RWPE1 (cell line): ENCODE results near the gene RAB11FIP4.
A peak's percentile ranks its signal among the peaks of the same experiment; 100 is the strongest.

Experiments
- CTCF ChIA-PET: fragments of 350-600 bp; sonication (Branson Sonifier 250); formaldehyde crosslinking; extraction: SDS; loops from one replicate; lab custom pipeline; 2021; lab: Yijun Ruan, JAX
- POLR2A ChIA-PET: fragments of 400-600 bp; formaldehyde crosslinking; extraction: SDS; loops from one replicate; lab custom pipeline; 2020; ENCODE audit warnings: antibody characterized with exemption; ENCODE audit not compliant: low non-redundant PET; lab: Yijun Ruan, JAX
- DNase-seq: peaks from one replicate; pipeline ENCODE4 v3.0.0; 2012; ENCODE audit warnings: low spot score
- H3K27ac ChIP-seq: fragments of 450-650 bp; 2 replicates; pipeline ENCODE4 v1.5.1; 2017
- TF ChIP-seq, protein P1 (sequence below): fragments of 450-650 bp; conservative IDR thresholded peaks from 2 replicates; pipeline ENCODE4 v1.5.1; 2017; ENCODE audit warnings: low read depth, mild to moderate bottlenecking

RAB11FIP4 gene

DNA sequence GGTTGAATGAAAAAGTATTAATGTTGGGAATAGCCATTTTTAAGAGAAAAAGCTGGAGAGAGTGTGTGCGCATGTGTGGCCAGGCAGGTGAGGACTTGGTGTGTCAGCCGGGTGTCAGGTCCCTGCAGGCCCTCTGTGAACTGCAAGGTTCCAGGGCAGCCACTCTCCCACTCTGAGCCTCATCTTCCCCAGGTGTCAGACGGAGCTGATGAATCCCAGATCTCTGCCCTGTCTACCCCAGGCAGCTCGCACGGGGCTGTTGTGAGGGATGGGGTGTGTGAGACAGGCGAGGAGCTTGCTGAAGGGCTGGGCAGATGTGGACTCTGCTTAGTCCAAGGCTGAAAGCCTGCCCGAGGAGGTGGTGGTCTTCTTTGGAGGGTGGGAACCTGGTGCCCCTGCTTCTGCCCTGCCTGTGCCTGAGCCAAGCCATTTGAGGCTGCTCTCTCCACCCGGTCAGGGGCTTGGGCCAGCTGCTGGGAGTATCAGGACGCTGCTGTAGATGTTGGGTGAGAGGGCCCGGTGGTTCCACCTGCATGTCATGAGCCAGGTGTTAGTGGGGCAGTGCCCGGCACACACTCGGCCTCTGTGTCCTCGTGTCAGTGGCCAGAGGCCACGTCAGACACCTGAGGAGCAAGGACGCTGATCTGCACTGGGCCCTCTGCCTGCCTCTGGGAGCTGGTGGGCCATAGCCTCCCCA, 122.4 kb downstream of the RAB11FIP4 start:
- CTCF ChIA-PET = interaction anchor here (0.5 to 1.9 kb wide), 3 partner anchors 10 to 77 kb away, joined by 3 to 13 read pairs (median 6); no protein-coding TSS in a partner anchor
- H3K27ac ChIP-seq = no peak overlapping the region
- POLR2A ChIA-PET = no interaction called here
- TF ChIP-seq, protein P1, sequence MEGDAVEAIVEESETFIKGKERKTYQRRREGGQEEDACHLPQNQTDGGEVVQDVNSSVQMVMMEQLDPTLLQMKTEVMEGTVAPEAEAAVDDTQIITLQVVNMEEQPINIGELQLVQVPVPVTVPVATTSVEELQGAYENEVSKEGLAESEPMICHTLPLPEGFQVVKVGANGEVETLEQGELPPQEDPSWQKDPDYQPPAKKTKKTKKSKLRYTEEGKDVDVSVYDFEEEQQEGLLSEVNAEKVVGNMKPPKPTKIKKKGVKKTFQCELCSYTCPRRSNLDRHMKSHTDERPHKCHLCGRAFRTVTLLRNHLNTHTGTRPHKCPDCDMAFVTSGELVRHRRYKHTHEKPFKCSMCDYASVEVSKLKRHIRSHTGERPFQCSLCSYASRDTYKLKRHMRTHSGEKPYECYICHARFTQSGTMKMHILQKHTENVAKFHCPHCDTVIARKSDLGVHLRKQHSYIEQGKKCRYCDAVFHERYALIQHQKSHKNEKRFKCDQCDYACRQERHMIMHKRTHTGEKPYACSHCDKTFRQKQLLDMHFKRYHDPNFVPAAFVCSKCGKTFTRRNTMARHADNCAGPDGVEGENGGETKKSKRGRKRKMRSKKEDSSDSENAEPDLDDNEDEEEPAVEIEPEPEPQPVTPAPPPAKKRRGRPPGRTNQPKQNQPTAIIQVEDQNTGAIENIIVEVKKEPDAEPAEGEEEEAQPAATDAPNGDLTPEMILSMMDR = no peak
- no peak for DNase-seq

DNA sequence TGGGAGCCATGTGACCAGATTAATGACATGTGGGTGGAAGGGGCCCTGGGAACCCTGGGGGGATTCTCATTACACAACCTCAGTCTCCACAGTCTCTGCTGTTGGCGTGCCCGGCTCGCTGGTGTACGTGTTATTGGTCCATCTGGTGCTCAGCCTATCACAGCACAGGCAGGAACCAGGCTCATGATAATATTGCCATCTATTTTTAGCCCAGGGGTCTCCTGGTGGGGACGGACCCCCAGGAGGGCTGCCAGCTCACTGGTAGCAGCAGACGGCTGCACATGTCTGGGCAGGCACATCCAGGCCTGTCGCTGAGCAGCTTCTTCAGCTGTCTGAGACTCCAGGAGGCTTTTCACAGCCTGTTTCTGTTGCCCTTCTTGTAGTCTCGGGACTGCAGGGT, 123.8 kb downstream of the RAB11FIP4 start:
- ChIA-PET POLR2A (no interaction called here), CTCF (interaction anchor here (0.7 to 1.9 kb wide), 3 partner anchors 78 to 269 kb away, joined by 3 to 13 read pairs (median 4); no protein-coding TSS in a partner anchor)
- H3K27ac ChIP-seq = no peak overlapping the region
- TF ChIP-seq, protein P1 = no peak
- DNase-seq = no peak

DNA sequence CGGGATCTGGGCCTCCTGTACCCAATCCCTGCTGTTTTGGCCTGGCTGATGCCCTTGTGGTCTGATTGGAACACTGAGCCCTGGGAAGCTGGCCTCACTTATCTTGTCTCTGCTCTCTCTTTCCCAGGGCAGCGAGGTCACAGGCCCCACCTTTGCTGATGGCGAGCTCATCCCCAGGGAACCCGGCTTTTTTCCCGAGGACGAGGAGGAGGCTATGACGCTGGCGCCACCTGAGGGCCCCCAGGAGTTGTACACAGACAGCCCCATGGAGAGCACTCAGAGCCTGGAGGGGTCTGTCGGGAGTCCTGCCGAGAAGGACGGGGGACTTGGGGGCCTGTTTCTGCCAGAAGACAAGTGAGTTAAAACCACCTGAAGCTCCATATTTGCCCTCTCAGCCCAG, 126.0 kb downstream of the RAB11FIP4 start:
- peak; percentile 30 for DNase-seq
- H3K27ac ChIP-seq = no peak overlapping the region
- ChIA-PET POLR2A (no interaction called here), CTCF (interaction anchor here (0.5 to 2.4 kb wide), 16 partner anchors 8 to 867 kb away, joined by 3 to 14 read pairs (median 4); no protein-coding TSS in a partner anchor)
- TF ChIP-seq, protein P1 = peak; percentile 30

DNA sequence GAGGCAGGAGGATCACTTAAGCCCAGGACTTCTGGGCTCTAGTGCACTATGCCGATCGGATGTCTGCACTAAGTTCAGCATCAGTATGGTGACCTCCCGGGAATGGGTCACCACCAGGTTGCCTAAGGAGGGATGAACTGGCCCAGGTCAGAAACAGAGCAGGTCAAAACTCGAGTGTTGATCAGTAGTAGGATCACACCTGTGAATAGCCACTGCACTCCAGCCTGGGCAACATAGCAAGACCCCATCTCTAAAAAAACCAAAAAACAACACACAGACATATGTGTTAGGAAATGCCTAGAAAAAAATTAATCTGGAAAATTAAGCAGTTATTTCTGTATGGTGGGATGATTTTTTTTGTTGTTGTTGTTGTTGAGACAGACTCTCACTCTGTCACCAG, 127.0 kb downstream of the RAB11FIP4 start:
- ChIA-PET CTCF (interaction anchor here (1.4 to 2.4 kb wide), 2 partner anchors 81 to 141 kb away, joined by 5 to 14 read pairs; no protein-coding TSS in a partner anchor), POLR2A (no interaction called here)
- H3K27ac ChIP-seq = no peak overlapping the region
- no peak for DNase-seq
- TF ChIP-seq, protein P1 = no peak

DNA sequence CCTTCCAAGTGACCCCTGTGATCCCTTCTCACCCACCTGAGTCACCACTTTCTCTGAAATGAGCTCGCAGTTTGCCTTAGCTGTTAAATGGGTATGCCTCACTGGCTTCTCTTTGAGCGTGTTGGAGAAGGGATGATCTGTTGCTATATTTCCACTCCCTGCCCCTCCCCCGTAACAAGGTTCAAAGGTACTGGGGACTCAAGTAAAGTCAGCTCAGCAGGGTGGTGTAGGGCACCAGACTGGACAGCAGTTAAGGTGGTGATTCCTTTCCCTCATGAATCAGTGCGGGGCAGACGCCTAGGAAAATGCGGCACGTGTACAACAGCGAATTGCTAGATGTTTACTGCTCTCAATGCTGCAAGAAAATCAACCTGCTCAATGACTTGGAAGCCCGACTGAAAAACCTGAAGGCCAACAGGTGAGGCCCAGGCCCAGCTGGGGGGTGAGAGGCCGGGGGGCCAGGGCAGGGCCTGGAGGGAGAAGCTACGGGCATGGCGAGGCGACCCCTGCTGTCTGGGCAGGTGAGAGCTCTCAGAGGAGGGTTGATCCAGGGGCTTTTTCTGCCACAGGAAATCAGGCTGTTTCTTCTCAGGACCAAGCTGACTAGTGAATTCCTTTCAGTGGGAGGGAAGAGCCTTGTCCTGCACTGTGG, 130.3 kb downstream of the RAB11FIP4 start:
- no peak overlapping the region for H3K27ac ChIP-seq
- ChIA-PET POLR2A (interaction anchor here (0.6 kb wide), 1 partner anchor 9 kb away, joined by 3 read pairs; no protein-coding TSS in a partner anchor), CTCF (interaction anchor here (0.9 to 5.5 kb wide), 2 partner anchors 59 to 85 kb away, joined by 5 to 43 read pairs; no protein-coding TSS in a partner anchor)
- TF ChIP-seq, protein P1 = no peak
- DNase-seq = no peak

DNA sequence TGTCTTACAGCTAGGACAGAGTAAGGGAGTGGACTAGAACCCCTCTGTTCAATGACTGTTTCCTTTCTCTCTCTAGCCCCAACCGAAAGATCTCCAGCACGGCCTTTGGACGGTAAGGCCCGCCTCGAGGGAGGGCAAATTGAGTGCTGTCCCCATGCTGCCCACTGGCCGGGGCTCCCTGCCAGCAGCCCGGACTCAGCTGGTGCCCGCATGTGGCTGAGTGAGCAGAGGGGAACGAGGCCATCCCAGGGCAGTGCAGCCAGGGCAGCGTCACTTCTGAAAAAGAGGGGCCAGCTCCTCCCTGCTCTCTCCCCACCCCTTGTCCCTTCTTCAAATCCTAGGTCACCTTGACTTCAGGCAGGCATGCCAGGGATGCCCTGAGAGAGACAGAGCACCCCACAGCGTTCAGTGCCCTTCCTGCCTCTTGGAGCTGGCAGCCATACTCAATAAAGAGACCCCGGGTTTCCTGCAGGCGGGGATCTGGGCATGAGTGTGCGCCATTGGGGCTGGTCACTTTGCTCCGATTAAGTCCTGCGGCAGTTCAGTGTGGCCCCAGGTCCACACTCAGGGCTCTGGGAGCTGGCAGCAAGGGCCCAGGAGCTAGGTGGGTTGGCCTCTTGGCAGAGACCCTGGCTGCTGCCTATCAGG, 130.9 kb downstream of the RAB11FIP4 start:
- ChIA-PET POLR2A (interaction anchor here (0.6 kb wide), 2 partner anchors 10 to 423 kb away, joined by 3 to 5 read pairs; no protein-coding TSS in a partner anchor), CTCF (interaction anchor here (0.9 to 5.5 kb wide), 2 partner anchors 60 to 85 kb away, joined by 5 to 43 read pairs; no protein-coding TSS in a partner anchor)
- H3K27ac ChIP-seq = no peak overlapping the region
- DNase-seq = no peak
- TF ChIP-seq, protein P1 = no peak
